ENCODE data around the gene STAC2.

DNA sequence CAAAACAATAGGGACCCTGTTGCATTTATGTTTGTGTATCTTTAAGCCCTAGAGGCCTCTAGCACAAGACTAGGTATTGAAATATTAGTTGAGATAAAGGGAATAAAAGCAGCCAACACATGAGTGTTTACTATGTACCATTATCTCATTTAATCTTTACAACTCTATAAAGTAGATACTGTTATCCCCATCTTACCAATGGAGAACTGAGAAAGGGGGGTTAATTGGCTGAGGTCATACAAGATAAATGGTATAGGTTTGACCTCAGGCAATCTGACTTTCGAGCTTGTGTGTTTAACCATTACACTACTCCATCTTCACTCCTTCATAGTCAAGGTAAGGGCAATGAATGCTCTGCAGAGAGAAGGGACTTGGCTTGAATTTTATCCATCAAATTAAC, 26.3 kb upstream of the STAC2 start:
- no peak for TF ChIP-seq POLR2A (IDR thresholded peaks at IDR 0.05)
- TF ChIP-seq, protein P1, sequence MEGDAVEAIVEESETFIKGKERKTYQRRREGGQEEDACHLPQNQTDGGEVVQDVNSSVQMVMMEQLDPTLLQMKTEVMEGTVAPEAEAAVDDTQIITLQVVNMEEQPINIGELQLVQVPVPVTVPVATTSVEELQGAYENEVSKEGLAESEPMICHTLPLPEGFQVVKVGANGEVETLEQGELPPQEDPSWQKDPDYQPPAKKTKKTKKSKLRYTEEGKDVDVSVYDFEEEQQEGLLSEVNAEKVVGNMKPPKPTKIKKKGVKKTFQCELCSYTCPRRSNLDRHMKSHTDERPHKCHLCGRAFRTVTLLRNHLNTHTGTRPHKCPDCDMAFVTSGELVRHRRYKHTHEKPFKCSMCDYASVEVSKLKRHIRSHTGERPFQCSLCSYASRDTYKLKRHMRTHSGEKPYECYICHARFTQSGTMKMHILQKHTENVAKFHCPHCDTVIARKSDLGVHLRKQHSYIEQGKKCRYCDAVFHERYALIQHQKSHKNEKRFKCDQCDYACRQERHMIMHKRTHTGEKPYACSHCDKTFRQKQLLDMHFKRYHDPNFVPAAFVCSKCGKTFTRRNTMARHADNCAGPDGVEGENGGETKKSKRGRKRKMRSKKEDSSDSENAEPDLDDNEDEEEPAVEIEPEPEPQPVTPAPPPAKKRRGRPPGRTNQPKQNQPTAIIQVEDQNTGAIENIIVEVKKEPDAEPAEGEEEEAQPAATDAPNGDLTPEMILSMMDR (IDR thresholded peaks at IDR 0.05): no peak

Measured in adrenal gland (tissue), 5 donors.